A673 (cell line): ENCODE measurements around the gene PRKG1.

Source experiments
- CTCF ChIP-seq: fragments of 300-800, 200-600 bp; sonication (generic); conservative IDR thresholded peaks from 2 replicates; pipeline ENCODE4 v1.5.1; 2017; ENCODE audit warnings: low read depth, mild to moderate bottlenecking, antibody characterized with exemption, low read length, moderate library complexity, mixed read lengths
- EZH2 ChIP-seq: fragments of 200-600 bp; sonication (generic); IDR thresholded peaks from 2 replicates; pipeline ENCODE4 v1.6.1; 2017; ENCODE audit warnings: borderline replicate concordance, low read depth, mild to moderate bottlenecking, mixed read lengths, antibody characterized with exemption, low read length; ENCODE audit not compliant: poor library complexity, severe bottlenecking

GRCh38 chr10:52106899-52107298 lies 1032.6 kb downstream of the PRKG1 start:
- TF ChIP-seq EZH2 (no peak), CTCF (no peak)
